Activated T-cell treated with anti-CD3 and anti-CD28 coated beads for 48 hours (primary cell): Measurements from ENCODE around the gene SON.

Experiments used
- DNase-seq: peaks from one replicate; pipeline ENCODE4 v3.0.0-alpha.2; 2020; ENCODE audit warnings: low read depth

Gene SON

GRCh38 chr21:33543505-33544129 is 779 bp downstream of the SON start:
- DNase-seq: peak; percentile 76

DNA sequence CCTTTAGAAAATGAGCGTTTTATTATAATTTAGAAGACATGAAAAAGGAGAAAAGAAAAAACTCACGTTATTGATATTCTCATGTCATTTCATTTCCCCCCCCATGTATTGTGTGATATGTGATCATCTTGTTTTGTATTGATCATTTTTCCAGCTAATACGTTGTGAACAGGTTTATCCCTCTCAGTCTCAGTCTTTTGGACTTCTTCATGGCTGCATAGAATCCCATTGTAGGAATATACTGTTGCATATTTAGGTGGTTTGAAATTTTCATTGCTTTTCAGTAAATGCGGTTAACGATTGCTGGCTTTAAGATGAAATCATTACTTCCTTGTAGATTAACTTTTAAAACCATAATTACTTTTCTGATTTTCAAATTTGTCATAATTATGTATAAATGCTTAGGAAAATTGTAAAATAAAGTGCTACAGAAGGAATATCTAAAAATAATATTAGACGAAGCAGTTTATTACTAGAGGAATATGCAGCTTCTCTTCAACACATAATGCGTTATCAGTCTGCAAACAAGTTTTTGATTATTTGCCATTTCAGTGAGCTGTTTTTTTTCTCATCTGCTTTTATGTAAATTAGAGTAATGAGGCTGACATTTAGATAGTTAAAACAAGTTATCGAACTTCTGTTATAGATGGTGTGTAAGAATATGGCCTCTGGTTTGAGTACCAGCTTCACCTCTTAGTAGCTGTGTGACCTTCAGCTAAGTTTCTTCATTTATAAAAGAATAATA is 1.8 kb downstream of the SON start:
- DNase-seq: no peak

DNA sequence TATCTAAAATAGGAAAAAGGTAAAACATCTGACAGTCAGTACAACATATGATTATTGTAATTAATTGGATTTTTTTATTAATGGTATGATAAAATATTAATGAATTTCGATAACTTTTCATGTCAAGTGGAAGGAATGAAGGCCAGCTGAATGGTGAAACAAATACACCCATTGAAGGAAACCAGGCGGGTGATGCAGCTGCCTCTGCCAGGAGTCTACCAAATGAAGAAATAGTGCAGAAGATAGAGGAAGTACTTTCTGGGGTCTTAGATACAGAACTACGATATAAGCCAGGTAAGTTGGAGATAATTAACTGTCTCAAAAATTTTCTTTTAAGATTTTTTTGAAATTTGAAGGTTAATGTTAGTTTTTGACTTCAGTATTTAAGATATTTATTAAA is 3.2 kb downstream of the SON start:
- DNase-seq: no peak

DNA sequence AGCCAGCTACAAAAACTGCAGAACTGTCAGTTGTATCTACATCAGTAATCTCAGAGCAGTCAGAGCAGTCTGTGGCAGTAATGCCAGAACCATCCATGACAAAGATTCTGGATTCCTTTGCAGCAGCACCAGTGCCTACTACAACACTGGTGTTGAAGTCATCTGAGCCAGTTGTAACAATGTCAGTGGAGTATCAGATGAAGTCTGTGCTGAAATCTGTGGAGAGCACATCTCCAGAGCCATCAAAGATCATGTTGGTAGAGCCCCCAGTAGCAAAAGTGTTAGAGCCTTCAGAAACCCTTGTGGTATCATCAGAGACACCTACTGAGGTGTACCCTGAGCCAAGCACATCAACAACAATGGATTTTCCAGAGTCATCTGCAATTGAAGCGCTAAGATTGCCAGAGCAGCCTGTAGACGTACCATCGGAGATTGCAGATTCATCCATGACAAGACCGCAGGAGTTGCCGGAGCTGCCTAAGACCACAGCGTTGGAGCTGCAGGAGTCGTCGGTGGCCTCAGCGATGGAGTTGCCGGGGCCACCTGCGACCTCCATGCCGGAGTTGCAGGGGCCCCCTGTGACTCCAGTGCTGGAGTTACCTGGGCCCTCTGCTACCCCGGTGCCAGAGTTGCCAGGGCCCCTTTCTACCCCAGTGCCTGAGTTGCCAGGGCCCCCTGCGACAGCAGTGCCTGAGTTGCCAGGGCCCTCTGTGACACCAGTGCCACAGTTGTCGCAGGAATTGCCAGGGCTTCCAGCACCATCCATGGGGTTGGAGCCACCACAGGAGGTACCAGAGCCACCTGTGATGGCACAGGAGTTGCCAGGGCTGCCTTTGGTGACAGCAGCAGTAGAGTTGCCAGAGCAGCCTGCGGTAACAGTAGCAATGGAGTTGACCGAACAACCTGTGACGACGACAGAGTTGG is 7.3 kb downstream of the SON start:
- DNase-seq: no peak

DNA sequence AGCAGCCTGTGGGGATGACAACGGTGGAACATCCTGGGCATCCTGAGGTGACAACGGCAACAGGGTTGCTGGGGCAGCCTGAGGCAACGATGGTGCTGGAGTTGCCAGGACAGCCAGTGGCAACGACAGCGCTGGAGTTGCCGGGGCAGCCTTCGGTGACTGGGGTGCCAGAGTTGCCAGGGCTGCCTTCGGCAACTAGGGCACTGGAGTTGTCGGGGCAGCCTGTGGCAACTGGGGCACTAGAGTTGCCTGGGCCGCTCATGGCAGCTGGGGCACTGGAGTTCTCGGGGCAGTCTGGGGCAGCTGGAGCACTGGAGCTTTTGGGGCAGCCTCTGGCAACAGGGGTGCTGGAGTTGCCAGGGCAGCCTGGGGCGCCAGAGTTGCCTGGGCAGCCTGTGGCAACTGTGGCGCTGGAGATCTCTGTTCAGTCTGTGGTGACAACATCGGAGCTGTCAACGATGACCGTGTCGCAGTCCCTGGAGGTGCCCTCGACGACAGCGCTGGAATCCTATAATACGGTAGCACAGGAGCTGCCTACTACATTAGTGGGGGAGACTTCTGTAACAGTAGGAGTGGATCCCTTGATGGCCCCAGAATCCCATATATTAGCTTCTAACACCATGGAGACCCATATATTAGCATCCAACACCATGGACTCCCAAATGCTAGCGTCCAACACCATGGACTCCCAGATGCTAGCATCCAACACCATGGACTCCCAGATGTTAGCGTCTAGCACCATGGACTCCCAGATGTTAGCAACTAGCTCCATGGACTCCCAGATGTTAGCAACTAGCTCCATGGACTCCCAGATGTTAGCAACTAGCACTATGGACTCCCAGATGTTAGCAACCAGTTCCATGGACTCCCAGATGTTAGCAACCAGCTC is 8.2 kb downstream of the SON start:
- no peak for DNase-seq

- DNase-seq: no peak
Observed at GRCh38 chr21:33551664-33552063, 8.8 kb downstream of the SON start.

DNA sequence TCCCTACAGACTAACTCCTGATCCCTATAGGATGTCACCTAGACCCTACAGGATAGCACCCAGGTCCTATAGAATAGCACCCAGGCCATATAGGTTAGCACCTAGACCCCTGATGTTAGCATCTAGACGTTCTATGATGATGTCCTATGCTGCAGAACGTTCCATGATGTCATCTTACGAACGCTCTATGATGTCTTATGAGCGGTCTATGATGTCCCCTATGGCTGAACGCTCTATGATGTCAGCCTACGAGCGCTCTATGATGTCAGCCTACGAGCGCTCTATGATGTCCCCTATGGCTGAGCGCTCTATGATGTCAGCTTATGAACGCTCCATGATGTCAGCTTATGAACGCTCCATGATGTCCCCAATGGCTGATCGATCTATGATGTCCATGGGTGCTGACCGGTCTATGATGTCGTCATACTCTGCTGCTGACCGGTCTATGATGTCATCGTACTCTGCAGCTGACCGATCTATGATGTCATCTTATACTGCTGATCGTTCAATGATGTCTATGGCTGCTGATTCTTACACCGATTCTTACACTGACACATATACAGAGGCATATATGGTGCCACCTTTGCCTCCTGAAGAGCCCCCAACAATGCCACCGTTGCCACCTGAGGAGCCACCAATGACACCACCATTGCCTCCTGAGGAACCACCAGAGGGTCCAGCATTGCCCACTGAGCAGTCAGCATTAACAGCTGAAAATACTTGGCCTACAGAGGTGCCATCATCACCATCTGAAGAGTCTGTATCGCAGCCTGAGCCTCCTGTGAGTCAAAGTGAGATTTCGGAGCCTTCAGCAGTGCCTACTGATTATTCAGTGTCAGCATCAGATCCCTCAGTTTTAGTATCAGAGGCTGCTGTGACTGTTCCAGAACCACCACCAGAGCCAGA is 9.5 kb downstream of the SON start:
- DNase-seq: no peak

- no peak for DNase-seq
Observed at GRCh38 chr21:33552999-33553598, 10.3 kb downstream of the SON start.

DNA sequence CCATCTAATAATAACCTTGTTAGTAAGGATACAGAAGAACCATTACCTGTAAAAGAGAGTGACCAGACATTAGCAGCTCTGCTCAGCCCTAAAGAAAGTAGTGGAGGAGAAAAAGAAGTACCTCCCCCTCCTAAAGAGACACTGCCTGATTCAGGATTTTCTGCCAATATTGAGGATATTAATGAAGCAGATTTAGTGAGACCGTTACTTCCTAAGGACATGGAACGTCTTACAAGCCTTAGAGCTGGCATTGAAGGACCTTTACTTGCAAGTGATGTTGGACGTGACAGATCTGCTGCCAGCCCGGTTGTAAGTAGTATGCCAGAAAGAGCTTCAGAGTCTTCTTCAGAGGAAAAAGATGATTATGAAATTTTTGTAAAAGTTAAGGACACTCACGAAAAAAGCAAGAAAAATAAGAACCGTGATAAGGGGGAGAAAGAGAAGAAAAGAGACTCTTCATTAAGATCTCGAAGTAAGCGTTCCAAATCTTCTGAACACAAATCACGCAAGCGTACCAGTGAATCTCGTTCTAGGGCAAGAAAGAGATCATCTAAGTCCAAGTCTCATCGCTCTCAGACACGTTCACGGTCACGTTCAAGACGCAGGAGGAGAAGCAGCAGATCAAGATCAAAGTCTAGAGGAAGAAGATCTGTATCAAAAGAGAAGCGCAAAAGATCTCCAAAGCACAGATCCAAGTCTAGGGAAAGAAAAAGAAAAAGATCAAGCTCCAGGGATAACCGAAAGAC is 11.6 kb downstream of the SON start:
- DNase-seq: no peak

- DNase-seq: no peak
Observed at GRCh38 chr21:33554982-33555344, 12.1 kb downstream of the SON start.

- DNase-seq: no peak
Observed at GRCh38 chr21:33557447-33557846, 14.6 kb downstream of the SON start.

DNA sequence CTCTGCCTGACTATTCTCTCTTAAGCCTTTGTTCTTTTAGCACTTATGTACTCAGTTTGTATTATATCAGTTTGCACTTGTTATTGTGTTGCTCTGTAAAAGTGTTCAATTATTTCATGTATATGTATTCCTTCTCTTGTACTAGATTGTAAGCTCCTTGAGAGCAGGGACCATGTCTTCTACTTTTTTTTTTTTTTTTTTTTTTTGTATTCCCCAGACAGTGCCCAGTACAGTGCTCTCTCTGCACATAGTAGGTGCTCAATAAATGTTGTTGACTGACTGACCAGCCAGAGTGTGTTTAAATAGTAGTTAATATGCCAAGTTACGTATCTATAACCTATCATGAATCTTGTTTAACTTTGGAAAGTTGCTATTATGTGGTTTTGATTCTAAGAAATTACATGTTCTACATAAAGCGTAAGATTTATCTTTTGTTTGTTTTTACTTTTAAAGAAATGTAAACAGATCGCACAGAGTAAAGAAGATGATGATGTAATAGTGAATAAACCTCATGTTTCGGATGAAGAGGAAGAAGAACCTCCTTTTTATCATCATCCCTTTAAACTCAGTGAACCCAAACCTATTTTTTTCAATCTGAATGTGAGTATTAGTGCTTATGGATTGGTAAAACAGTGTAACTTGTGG is 16.1 kb downstream of the SON start:
- DNase-seq: no peak

- DNase-seq: no peak
Observed at GRCh38 chr21:33559813-33560212, 17.0 kb downstream of the SON start.

DNA sequence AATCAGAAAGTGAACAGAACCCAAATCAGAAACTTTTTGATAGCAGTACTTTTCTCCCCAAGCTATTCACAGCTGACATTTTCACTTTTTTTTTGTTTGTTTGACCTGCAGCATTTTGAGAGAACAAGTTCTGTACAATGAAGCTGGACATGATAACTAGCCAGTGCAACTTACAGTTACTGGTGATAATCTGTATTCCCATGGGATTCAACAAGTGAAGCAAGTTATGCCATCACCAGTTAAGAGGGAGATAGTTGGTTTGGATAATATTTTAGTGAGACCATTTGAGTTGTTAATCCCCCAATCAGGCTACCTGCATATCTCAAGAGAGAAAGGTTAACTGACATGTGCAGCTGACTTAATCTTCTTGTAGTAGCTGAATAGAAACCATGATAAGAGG is 18.1 kb downstream of the SON start:
- no peak for DNase-seq

DNA sequence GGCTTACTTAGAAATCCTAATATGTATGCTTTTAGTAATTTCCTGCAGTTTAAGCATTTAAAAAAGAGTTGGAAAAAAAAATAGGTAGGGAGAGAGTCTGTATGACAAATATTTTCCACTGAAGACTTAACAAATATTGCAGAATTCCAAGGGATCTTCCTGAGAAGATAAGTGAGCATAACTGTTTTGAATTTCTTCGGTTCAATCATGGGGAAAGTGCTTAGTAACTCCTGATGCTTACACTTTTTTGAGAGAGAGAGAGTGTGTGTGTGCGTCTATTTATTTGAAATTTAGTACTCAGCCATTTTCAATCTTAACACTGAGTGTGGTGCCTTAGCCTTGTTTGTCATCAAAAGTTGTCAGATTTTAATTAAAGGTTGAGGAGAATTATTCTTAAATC is 18.5 kb downstream of the SON start:
- no peak for DNase-seq

GRCh38 chr21:33562389-33562788 is 19.6 kb downstream of the SON start:
- no peak for DNase-seq

- no peak for DNase-seq
Observed at GRCh38 chr21:33566514-33566913, 23.7 kb downstream of the SON start.

DNA sequence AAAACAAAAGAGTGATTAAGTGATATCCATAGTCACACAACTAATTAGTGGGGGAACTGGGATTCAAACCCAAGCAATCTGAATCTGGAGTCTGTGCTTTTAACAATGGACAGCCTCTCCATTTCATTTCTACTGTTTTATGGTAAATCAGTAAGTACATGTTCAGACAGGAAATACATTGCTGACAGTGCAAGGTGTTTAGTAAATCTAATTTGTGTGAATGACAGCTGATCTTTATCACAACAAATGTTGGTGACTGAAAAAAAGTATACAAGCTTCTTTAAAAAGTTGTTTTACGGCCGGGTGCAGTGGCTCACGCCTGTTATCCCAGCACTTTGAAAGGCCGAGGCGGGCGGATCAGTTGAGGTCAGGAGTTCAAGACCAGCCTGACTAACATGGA is 25.1 kb downstream of the SON start:
- no peak for DNase-seq

DNA sequence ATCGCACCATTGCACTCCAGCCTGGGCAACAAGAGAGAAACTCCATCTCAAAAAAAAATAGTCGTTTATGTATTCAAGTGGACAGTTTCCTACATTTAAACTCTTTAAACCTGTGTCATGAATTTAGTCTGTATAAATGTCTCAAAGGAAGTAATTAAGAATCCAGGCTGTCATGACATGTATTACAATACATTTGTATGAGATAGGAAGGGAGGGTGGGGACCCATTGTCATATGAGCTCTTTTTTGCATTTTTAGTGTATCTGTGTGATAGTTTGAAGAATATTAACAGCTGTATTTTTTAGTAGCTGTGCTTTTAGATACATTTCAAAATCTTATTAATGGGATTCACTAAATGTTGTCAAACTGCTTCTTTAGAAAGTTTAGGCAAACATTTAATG is 25.6 kb downstream of the SON start:
- no peak for DNase-seq
